GM12878 (cell line): ENCODE measurements around the gene CD70. TPM values are rescaled to one million over a fixed set of nuclear protein-coding genes. Genes with fewer than 3 reads are reported as not detected.
A peak's percentile ranks its signal among the peaks of the same experiment; 100 is the strongest.

Experiments
- ATAC-seq: fragments of 200-7000 bp; cut with Tn5 transposase; 3 replicates; pipeline ENCODE4 v1.9.1; 2020; ENCODE audit warnings: mild to moderate bottlenecking, moderate library complexity
- BruUV-seq: library from RNA; stranded (reverse); fragments of 400-500 nt; replicated peaks from 2 replicates; lab custom pipeline; 2021; lab: Mats Ljungman, UMichigan
- CTCF ChIA-PET: fragments of 300-600 bp; sonication (Branson Sonifier 250); formaldehyde crosslinking; extraction: SDS; loops from one replicate; lab custom pipeline; 2021; ENCODE audit warnings: inconsistent platforms; lab: Yijun Ruan, JAX
- POLR2A ChIA-PET: fragments of 350-600 bp; formaldehyde crosslinking; extraction: SDS; loops from one replicate; lab custom pipeline; 2021; ENCODE audit warnings: inconsistent platforms; lab: Charles Lee
- RAD21 ChIA-PET: fragments of 300-600 bp; sonication (Branson Sonifier 250); formaldehyde crosslinking; loops from one replicate; lab custom pipeline; 2023; ENCODE audit warnings: antibody characterized with exemption; ENCODE audit not compliant: unreplicated experiment; lab: Charles Lee
- SMC1A ChIA-PET: fragments of 300-600 bp; sonication (Branson Sonifier 250); formaldehyde crosslinking; loops from one replicate; lab custom pipeline; 2023; ENCODE audit not compliant: unreplicated experiment, uncharacterized antibody; lab: Charles Lee
- DNase-seq: peaks from one replicate; pipeline ENCODE4 v3.0.0-alpha.2; 2011; ENCODE audit warnings: low read depth, low spot score
- FAIRE-seq: peaks from 3 replicates; lab custom pipeline; 2011; peaks lifted over from hg19 to GRCh38; lab: Jason Lieb, UNC
- H2AFZ ChIP-seq: 2 replicates; pipeline ENCODE4 v1.6.0; 2011; ENCODE audit warnings: low read depth, low read length, control low read depth; ENCODE audit not compliant: control insufficient read depth
- H3K27ac ChIP-seq: 2 replicates; pipeline ENCODE4 v1.5.1; 2011; ENCODE audit warnings: control low read depth; ENCODE audit not compliant: control insufficient read depth, insufficient read depth
- H3K27me3 ChIP-seq, 2 experiments: replicated peaks in 1 of 2; 2 replicates each; pipeline versions ENCODE4 v1.6.0 to v1.6.1; 2011; ENCODE audit warnings: low read length in 1 of 2; ENCODE audit not compliant: control insufficient read depth in 2 of 2, insufficient read depth in 2 of 2
- H3K36me3 ChIP-seq, 2 experiments: 2 replicates each; pipeline ENCODE4 v1.5.1; 2011; ENCODE audit warnings: low read length in 1 of 2; ENCODE audit not compliant: control insufficient read depth in 2 of 2, insufficient read depth in 2 of 2
- H3K4me1 ChIP-seq: 2 replicates; pipeline ENCODE4 v1.6.1; 2011; ENCODE audit warnings: mild to moderate bottlenecking, low read length, moderate library complexity, mixed read lengths; ENCODE audit not compliant: control insufficient read depth, insufficient read depth
- H3K4me2 ChIP-seq: 2 replicates; pipeline ENCODE4 v1.6.0; 2011; ENCODE audit warnings: control low read depth; ENCODE audit not compliant: control insufficient read depth, insufficient read depth
- H3K4me3 ChIP-seq: fragments of 200-600 bp; sonication (generic); 2 replicates; pipeline ENCODE4 v1.5.1; 2016
- H3K79me2 ChIP-seq: 2 replicates; pipeline ENCODE4 v1.6.0; 2011; ENCODE audit warnings: low read length; ENCODE audit not compliant: control insufficient read depth, insufficient read depth
- H3K9ac ChIP-seq: 2 replicates; pipeline ENCODE4 v1.8.0; 2011; ENCODE audit warnings: low read length, control low read depth, mixed read lengths; ENCODE audit not compliant: control insufficient read depth, insufficient read depth
- H3K9me3 ChIP-seq: replicated peaks from 3 replicates; pipeline ENCODE4 v1.5.1; 2011; ENCODE audit warnings: mild to moderate bottlenecking, low read length; ENCODE audit not compliant: control insufficient read depth, insufficient read depth
- H4K20me1 ChIP-seq: 2 replicates; pipeline ENCODE4 v1.6.0; 2011; ENCODE audit not compliant: control insufficient read depth, insufficient read depth
- POLR2A ChIP-seq: IDR thresholded peaks from 2 replicates; pipeline ENCODE4 v1.6.1; 2011; ENCODE audit warnings: low read depth, mild to moderate bottlenecking, low read length
- YY1 ChIP-seq: IDR thresholded peaks from 2 replicates; pipeline ENCODE4 v1.6.1; 2011; ENCODE audit warnings: low read depth, mild to moderate bottlenecking, low read length
- ZNF384 ChIP-seq: IDR thresholded peaks from 2 replicates; pipeline ENCODE4 v1.6.1; 2012; ENCODE audit warnings: low read depth, mild to moderate bottlenecking, low read length, improper control_type of control experiment, borderline replicate concordance
- WGBS: methylation state at CpG from one replicate; pipeline ENCODE4 v1.1.6; 2016; ENCODE audit warnings: low lambda C conversion rate; ENCODE audit not compliant: insufficient replicate concordance, insufficient coverage; ENCODE audit errors: missing lambda C conversion rate; 5-methylcytosine and 5-hydroxymethylcytosine counted together
- in situ Hi-C: fragments of 300-500 bp; cut with MboI; formaldehyde crosslinking; loops from 9 replicates; pipeline ENCODE4 v1.14.3; 2018; ENCODE audit warnings: mixed read lengths
- intact Hi-C: fragments of 100-400 bp; cut with micrococcal nuclease; formaldehyde crosslinking; loops from one replicate; pipeline ENCODE4 v1.14.2; 2022; ENCODE audit not compliant: unreplicated experiment
- polyA plus RNA-seq, 11 experiments: library from polyadenylated mRNA; depleted of rRNA in 4 of 11; unstranded in 6 of 11; stranded (reverse) in 5 of 11; fragments of >200 nt; fragmentation: Nextera tagmentation in 4 of 11; fragmentation: Illumina TruSeq in 1 of 11; extraction: Ambion mirVana in 4 of 11; extraction: Trizol in 1 of 11; gene quantifications; 1 replicate in 1 of 11; 2 replicates in 10 of 11; pipeline versions ENCODE4 v1.2.1 to v1.2.3, GENCODE V29; 2011 to 2016; ENCODE audit warnings: inconsistent platforms in 2 of 11, missing spikeins in 2 of 11, low read depth in 1 of 11
- total RNA-seq, 4 experiments: library from RNA; depleted of rRNA in 3 of 4; stranded (reverse); fragments of >200 nt in 3 of 4; fragmentation: Illumina TruSeq in 1 of 4; extraction: Trizol in 1 of 4; gene quantifications; 2 replicates each; pipeline versions ENCODE4 v1.2.1 to v1.2.3, GENCODE V29; 2013 to 2021
- TF ChIP-seq, protein P1 (sequence below): fragments of 450-650 bp; conservative IDR thresholded peaks from 2 replicates; pipeline ENCODE4 v1.6.1; 2017; ENCODE audit warnings: mild to moderate bottlenecking, moderate library complexity

The CD70 gene
- total and polyA plus RNA-seq, 10 of the 15 experiments (the other 5 are each of a cell fraction or from before 2014, with no cell fraction given): 16.4 to 441 (median 265) TPM

DNA sequence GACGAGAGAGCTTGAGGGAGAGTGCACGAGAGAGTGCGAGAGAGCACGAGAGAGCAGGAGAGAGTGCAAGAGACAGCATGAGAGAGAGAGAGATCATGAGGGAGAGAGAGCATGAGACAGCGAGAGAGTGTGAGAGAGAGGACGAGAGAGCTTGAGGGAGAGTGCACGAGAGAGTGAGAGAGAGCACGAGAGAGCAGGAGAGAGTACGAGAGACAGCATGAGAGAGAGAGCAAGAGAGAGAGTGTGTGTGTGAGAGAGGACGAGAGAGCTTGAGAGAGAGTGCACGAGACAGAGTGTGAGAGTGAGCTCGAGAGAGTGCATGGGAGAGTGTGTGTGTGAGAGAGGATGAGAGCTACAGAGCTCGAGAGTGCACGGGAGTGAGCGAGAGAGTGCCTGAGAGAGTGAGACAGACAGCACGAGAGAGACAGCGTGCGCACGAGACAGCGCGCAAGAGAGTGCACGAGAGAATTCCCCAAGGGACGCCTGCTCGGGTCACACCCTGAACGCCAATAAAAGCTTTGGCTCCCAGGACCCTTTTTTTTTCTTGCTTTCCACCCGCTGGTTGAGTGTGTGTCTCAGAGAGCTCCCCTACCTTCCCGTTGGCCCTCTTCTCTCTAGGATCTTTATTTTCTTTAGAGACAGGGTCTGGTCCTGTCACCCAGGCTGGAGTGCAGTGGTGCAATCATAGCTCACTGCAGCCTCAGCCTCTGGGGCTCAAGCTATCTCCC is 3.7 kb downstream of the CD70 start (continued):
- TF ChIP-seq YY1: 0 out of 2 replicates have a peak, but pooled peaks have one; percentile 7

DNA sequence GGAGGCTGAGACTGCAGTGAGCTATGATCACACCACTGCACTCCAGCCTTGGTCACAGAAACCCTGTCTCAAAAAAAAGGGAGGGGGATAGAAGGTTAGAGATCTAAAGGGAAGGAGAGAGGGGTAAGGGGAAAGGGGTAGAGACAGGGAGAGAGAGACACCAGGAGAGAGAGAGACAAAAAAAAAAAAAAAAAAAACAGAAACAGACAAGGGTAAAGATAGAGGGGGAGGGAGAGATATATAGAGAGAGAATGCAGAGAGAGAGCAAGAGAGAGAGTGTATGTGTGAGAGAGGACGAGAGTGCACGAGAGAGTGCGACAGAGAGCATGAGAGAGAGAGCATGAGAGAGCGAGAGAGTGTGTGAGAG is 4.2 kb downstream of the CD70 start:
- Histone ChIP-seq H3K36me3 (peaks cover 11 to 21% of the 10 kb centered on the region in 2 experiments; a peak in 3 of 4 replicates), H2AFZ (no peak overlapping the region), H3K9ac (peak overlapping the region; percentile 99), H3K4me3 (peak overlapping the region; percentile 100), H3K27ac (peak overlapping the region; percentile 93)
- ChIA-PET RAD21 (interaction anchor here (1.2 to 3.1 kb wide), 13 partner anchors 9 to 277 kb away, joined by 3 to 26 read pairs (median 5); no protein-coding TSS in a partner anchor), SMC1A (interaction anchor here (1.0 to 8.7 kb wide), 16 partner anchors 9 to 276 kb away, joined by 3 to 100 read pairs (median 6); partner anchors contain the start of gene TNFSF9), POLR2A (interaction anchor here (0.6 to 5.8 kb wide), 14 partner anchors 8 to 106 kb away, joined by 3 to 46 read pairs (median 4); no protein-coding TSS in a partner anchor), CTCF (interaction anchor here (1.1 to 1.4 kb wide), 6 partner anchors 9 to 152 kb away, joined by 3 to 10 read pairs (median 4); no protein-coding TSS in a partner anchor)
- ATAC-seq: peak; percentile 0; the same call in 1 of the 3 replicates
- intact Hi-C loops: no loop called here
- WGBS: 93% methylated on average over 4 of the region's 4 CpGs
- TF ChIP-seq, protein P1, sequence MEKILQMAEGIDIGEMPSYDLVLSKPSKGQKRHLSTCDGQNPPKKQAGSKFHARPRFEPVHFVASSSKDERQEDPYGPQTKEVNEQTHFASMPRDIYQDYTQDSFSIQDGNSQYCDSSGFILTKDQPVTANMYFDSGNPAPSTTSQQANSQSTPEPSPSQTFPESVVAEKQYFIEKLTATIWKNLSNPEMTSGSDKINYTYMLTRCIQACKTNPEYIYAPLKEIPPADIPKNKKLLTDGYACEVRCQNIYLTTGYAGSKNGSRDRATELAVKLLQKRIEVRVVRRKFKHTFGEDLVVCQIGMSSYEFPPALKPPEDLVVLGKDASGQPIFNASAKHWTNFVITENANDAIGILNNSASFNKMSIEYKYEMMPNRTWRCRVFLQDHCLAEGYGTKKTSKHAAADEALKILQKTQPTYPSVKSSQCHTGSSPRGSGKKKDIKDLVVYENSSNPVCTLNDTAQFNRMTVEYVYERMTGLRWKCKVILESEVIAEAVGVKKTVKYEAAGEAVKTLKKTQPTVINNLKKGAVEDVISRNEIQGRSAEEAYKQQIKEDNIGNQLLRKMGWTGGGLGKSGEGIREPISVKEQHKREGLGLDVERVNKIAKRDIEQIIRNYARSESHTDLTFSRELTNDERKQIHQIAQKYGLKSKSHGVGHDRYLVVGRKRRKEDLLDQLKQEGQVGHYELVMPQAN: no peak
- TF ChIP-seq ZNF384 (peak; percentile 63), POLR2A (0 out of 2 replicates have a peak, but pooled peaks have one; percentile 2)
- TF ChIP-seq, all 136 proteins: peak for 2
- BruUV-seq: no TSS peak
- Histone ChIP-seq H3K79me2 (peaks cover 74% of the 10 kb centered on the region), H3K4me1 (peaks cover 7% of the 10 kb centered on the region), H3K9me3 (no peaks in the 10 kb centered on the region; the same call in 2 of the 3 replicates), H4K20me1 (no peaks in the 10 kb centered on the region), H3K27me3 (no peaks in the 10 kb centered on the region), H3K4me2 (peak overlapping the region; percentile 93)
- FAIRE-seq (no peak), DNase-seq (no peak)
- in situ Hi-C loops: no loop called here
